Esophagus squamous epithelium (tissue), 4 donors: ENCODE measurements around the gene NAA25.

Experiments
- POLR2A ChIP-seq, 4 donors: fragments of 450-650 bp; IDR thresholded peaks; one replicate each; pipeline ENCODE4 v1.6.1; 2017; ENCODE audit warnings: antibody characterized with exemption in 4 of 4, mild to moderate bottlenecking in 4 of 4, moderate library complexity in 3 of 4
- TF ChIP-seq, protein P1 (sequence below), 6 experiments: fragments of 450-650 bp in 4 of 6; fragments of 200-600 bp in 2 of 6; sonication (generic) in 2 of 6; IDR thresholded peaks; one replicate each; pipeline ENCODE4 v1.5.1; 2016 to 2019; ENCODE audit warnings: antibody characterized with exemption in 6 of 6, mild to moderate bottlenecking in 4 of 6, moderate library complexity in 4 of 6

DNA sequence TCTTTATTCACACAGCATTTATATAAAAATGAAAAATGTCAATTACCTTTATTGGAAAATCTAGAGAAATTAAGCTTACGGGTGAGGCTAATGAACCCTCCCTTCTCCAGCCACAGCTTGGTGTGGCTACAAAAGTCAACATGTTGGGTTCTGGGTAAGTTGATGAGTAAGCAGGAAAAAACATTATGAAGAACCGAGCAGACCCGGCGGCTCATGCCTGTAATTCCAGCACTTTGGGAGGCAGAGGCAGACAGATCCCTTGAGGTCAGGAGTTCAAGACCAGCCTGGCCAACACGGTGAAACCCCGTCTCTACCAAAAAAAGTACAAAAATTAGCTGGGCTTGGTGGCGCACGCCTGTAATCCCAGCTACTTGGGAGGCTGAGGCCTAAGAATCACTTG, 10.9 kb downstream of the NAA25 start:
- TF ChIP-seq POLR2A (IDR thresholded peaks at IDR 0.05): no peak
- TF ChIP-seq, protein P1, sequence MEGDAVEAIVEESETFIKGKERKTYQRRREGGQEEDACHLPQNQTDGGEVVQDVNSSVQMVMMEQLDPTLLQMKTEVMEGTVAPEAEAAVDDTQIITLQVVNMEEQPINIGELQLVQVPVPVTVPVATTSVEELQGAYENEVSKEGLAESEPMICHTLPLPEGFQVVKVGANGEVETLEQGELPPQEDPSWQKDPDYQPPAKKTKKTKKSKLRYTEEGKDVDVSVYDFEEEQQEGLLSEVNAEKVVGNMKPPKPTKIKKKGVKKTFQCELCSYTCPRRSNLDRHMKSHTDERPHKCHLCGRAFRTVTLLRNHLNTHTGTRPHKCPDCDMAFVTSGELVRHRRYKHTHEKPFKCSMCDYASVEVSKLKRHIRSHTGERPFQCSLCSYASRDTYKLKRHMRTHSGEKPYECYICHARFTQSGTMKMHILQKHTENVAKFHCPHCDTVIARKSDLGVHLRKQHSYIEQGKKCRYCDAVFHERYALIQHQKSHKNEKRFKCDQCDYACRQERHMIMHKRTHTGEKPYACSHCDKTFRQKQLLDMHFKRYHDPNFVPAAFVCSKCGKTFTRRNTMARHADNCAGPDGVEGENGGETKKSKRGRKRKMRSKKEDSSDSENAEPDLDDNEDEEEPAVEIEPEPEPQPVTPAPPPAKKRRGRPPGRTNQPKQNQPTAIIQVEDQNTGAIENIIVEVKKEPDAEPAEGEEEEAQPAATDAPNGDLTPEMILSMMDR (IDR thresholded peaks at IDR 0.05): no peak
